Spleen (tissue), 7 donors: ENCODE data around the gene PTGR1.

Experiments used
- POLR2A ChIP-seq, 3 donors: fragments of 450-650 bp; IDR thresholded peaks; one replicate each; pipeline ENCODE4 v1.5.1; 2017; ENCODE audit warnings: antibody characterized with exemption in 3 of 3, mild to moderate bottlenecking in 1 of 3
- POLR2AphosphoS5 ChIP-seq, 3 donors: sonication (generic); formaldehyde crosslinking; IDR thresholded peaks; one replicate each; pipeline ENCODE4 v1.5.1; 2017; ENCODE audit warnings: antibody characterized with exemption in 3 of 3
- TF ChIP-seq, protein P1 (sequence below), 11 experiments: fragments of 200-600 bp in 7 of 11; fragments of 450-650 bp in 4 of 11; sonication (generic) in 4 of 11; IDR thresholded peaks in 8 of 11; conservative IDR thresholded peaks in 3 of 11; 1 replicate in 7 of 11; 2 replicates in 4 of 11; pipeline versions ENCODE4 v1.4.0 to v1.8.0; 2016 to 2021; ENCODE audit warnings: antibody characterized with exemption in 11 of 11, inconsistent platforms in 4 of 11, mild to moderate bottlenecking in 1 of 11
- donor health status: DM: no; HTN: no; CAD: no; lungs with moderate emphysema.
- donor health status: DM: no; HTN: no; CAD: no.
- donor health status: DM: no; HTN: no; CAD: no.

DNA sequence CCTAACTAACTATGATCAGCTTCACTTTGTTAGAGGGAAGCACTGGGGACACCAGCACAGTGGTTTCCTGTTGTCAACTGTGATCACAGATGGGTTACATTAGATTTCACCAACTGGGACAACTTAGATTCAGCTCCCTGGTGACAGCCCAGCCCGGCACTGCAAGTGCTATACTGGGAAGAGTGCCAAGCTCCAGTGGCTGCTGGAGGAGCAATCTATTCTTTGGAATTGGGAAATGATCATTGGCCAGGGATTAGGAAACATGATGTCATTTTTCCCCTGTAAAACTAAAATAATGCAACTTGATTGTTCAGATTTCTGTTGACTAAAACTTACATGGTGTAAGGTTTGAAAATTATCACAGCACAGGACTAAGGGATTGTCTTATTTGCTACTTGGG, 33.2 kb downstream of the PTGR1 start:
- TF ChIP-seq POLR2A (IDR thresholded peaks at IDR 0.05): no peak
- TF ChIP-seq, protein P1, sequence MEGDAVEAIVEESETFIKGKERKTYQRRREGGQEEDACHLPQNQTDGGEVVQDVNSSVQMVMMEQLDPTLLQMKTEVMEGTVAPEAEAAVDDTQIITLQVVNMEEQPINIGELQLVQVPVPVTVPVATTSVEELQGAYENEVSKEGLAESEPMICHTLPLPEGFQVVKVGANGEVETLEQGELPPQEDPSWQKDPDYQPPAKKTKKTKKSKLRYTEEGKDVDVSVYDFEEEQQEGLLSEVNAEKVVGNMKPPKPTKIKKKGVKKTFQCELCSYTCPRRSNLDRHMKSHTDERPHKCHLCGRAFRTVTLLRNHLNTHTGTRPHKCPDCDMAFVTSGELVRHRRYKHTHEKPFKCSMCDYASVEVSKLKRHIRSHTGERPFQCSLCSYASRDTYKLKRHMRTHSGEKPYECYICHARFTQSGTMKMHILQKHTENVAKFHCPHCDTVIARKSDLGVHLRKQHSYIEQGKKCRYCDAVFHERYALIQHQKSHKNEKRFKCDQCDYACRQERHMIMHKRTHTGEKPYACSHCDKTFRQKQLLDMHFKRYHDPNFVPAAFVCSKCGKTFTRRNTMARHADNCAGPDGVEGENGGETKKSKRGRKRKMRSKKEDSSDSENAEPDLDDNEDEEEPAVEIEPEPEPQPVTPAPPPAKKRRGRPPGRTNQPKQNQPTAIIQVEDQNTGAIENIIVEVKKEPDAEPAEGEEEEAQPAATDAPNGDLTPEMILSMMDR (IDR thresholded peaks at IDR 0.05 in 8 of 11, conservative IDR thresholded peaks at IDR 0.05 in 3 of 11): no peak
- TF ChIP-seq POLR2AphosphoS5 (IDR thresholded peaks at IDR 0.05): no peak
